Right lobe of liver (tissue), 4 donors: ENCODE measurements around the gene WDR88.
"Not testable (repeated sequence)": the region's sequence is repeated elsewhere in the genome, so short reads cannot be mapped to it uniquely, and the experiment has no call there.

ENCODE experiments used
- CTCF ChIP-seq, 4 donors: fragments of 200-600 bp in 3 of 4; fragments of 450-650 bp in 1 of 4; IDR thresholded peaks; one replicate each; pipeline versions ENCODE4 v1.5.1 to v1.8.0; 2016 to 2022; ENCODE audit warnings: antibody characterized with exemption in 4 of 4, mild to moderate bottlenecking in 2 of 4
- POLR2A ChIP-seq: fragments of 450-650 bp; IDR thresholded peaks from one replicate; pipeline ENCODE4 v1.6.1; 2017; ENCODE audit warnings: antibody characterized with exemption, mild to moderate bottlenecking
- donor health status: DM: no; HTN: no; CAD: no.
- donor health status: DM: no; HTN: no; CAD: no.
- donor health status: DM: no; HTN: yes; CAD: no.

- not testable (repeated sequence) for TF ChIP-seq CTCF (IDR thresholded peaks at IDR 0.05); POLR2A
Measured at GRCh38 chr19:33166037-33166436, 34.1 kb downstream of the WDR88 start.
